DOHH2 (cell line): ENCODE measurements around the gene BICDL2.
"Not testable (repeated sequence)": the region's sequence is repeated elsewhere in the genome, so short reads cannot be mapped to it uniquely, and the experiment has no call there.

Experiments
- H3F3A ChIP-seq: fragments of 200-600 bp; sonication (generic), shearing (Covaris generic); 2 replicates; pipeline ENCODE4 v1.6.0; 2016; ENCODE audit warnings: antibody characterized with exemption, mild to moderate bottlenecking; ENCODE audit not compliant: control insufficient read depth, insufficient read depth
- H3K27ac ChIP-seq: fragments of 200-600 bp; sonication (generic); 2 replicates; pipeline ENCODE4 v1.5.1; 2014; ENCODE audit warnings: low read depth, mild to moderate bottlenecking, low read length, moderate library complexity
- H3K27me3 ChIP-seq: fragments of 200-600 bp; sonication (generic); 2 replicates; pipeline ENCODE4 v1.6.1; 2014; ENCODE audit warnings: mild to moderate bottlenecking, low read length, mixed read lengths; ENCODE audit not compliant: control insufficient read depth
- H3K36me3 ChIP-seq: fragments of 200-600 bp; sonication (generic); 2 replicates; pipeline ENCODE4 v1.6.1; 2014; ENCODE audit warnings: mild to moderate bottlenecking, low read length, moderate library complexity, mixed read lengths; ENCODE audit not compliant: control insufficient read depth
- H3K4me1 ChIP-seq: fragments of 200-600 bp; sonication (generic); 2 replicates; pipeline ENCODE4 v1.6.1; 2014; ENCODE audit warnings: mild to moderate bottlenecking, low read length, mixed read lengths; ENCODE audit not compliant: control insufficient read depth
- H3K4me2 ChIP-seq: fragments of 200-600 bp; sonication (generic); 2 replicates; pipeline ENCODE4 v1.6.0; 2014; ENCODE audit warnings: mild to moderate bottlenecking, low read length, moderate library complexity
- H3K4me3 ChIP-seq: fragments of 200-600 bp; sonication (generic); 2 replicates; pipeline ENCODE4 v1.5.1; 2014; ENCODE audit warnings: mild to moderate bottlenecking, low read length, mixed read lengths
- H3K79me2 ChIP-seq: fragments of 200-600 bp; sonication (generic); 2 replicates; pipeline ENCODE4 v1.6.1; 2014; ENCODE audit warnings: mild to moderate bottlenecking, low read length, mixed read lengths; ENCODE audit not compliant: control insufficient read depth
- H3K9me2 ChIP-seq: fragments of 200-600 bp; sonication (generic); replicated peaks from 2 replicates; pipeline ENCODE4 v1.6.1; 2014; ENCODE audit warnings: mild to moderate bottlenecking, low read length, mixed read lengths; ENCODE audit not compliant: control insufficient read depth
- H3K9me3 ChIP-seq: fragments of 200-600 bp; sonication (generic); 2 replicates; pipeline ENCODE4 v1.6.1; 2014; ENCODE audit warnings: antibody characterized with exemption, low read length, mixed read lengths; ENCODE audit not compliant: control insufficient read depth, insufficient read depth
- H4K20me1 ChIP-seq: fragments of 200-600 bp; sonication (generic); 2 replicates; pipeline ENCODE4 v1.6.0; 2014; ENCODE audit warnings: low read depth, mild to moderate bottlenecking, antibody characterized with exemption, low read length, moderate library complexity; ENCODE audit not compliant: control insufficient read depth, insufficient read depth
- EZH2phosphoT487 ChIP-seq: fragments of 200-600 bp; sonication (generic); IDR thresholded peaks from 2 replicates; pipeline ENCODE4 v1.6.1; 2017; ENCODE audit warnings: borderline replicate concordance, mild to moderate bottlenecking, antibody characterized with exemption, low read length, moderate library complexity, mixed read lengths
- TF ChIP-seq, protein P1 (sequence below): fragments of 200-600 bp; sonication (generic); IDR thresholded peaks from one replicate; pipeline ENCODE4 v1.5.1; 2014; ENCODE audit warnings: antibody characterized with exemption, mild to moderate bottlenecking, low read depth, low read length; ENCODE audit not compliant: poor library complexity, severe bottlenecking

The BICDL2 gene

DNA sequence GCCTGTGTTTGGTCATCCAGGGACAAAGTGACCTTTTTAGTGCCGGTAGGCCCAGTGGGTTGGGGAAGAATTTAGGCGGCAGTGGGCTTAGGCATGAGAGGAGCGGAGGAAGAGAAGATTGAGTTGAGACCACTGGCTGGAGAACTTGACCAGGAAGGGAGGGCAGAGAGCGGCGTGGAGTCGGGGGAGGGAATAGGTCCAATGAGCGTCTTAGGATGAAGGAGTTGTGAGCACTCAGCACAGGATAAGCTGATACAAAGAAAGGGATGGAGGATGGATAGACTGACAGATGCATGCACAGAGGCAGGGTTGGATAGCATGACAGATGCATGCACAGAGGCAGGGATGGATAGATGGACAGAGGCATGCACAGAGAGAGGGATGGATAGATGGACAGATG lies 36.7 kb upstream of the BICDL2 start:
- Histone ChIP-seq H3K4me1 (peaks cover 35% of the 10 kb centered on the region), H3K36me3 (no peaks in the 10 kb centered on the region), H4K20me1 (no peaks in the 10 kb centered on the region), H3F3A (no peaks in the 10 kb centered on the region), H3K79me2 (no peaks in the 10 kb centered on the region), H3K27me3 (no peaks in the 10 kb centered on the region), H3K9me3 (no peaks in the 10 kb centered on the region), H3K9me2 (no peaks in the 10 kb centered on the region), H3K4me2 (no peak overlapping the region), H3K4me3 (no peak overlapping the region), H3K27ac (no peak overlapping the region)
- TF ChIP-seq, protein P1, sequence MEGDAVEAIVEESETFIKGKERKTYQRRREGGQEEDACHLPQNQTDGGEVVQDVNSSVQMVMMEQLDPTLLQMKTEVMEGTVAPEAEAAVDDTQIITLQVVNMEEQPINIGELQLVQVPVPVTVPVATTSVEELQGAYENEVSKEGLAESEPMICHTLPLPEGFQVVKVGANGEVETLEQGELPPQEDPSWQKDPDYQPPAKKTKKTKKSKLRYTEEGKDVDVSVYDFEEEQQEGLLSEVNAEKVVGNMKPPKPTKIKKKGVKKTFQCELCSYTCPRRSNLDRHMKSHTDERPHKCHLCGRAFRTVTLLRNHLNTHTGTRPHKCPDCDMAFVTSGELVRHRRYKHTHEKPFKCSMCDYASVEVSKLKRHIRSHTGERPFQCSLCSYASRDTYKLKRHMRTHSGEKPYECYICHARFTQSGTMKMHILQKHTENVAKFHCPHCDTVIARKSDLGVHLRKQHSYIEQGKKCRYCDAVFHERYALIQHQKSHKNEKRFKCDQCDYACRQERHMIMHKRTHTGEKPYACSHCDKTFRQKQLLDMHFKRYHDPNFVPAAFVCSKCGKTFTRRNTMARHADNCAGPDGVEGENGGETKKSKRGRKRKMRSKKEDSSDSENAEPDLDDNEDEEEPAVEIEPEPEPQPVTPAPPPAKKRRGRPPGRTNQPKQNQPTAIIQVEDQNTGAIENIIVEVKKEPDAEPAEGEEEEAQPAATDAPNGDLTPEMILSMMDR, result no peak
- TF ChIP-seq EZH2phosphoT487, result no peak

DNA sequence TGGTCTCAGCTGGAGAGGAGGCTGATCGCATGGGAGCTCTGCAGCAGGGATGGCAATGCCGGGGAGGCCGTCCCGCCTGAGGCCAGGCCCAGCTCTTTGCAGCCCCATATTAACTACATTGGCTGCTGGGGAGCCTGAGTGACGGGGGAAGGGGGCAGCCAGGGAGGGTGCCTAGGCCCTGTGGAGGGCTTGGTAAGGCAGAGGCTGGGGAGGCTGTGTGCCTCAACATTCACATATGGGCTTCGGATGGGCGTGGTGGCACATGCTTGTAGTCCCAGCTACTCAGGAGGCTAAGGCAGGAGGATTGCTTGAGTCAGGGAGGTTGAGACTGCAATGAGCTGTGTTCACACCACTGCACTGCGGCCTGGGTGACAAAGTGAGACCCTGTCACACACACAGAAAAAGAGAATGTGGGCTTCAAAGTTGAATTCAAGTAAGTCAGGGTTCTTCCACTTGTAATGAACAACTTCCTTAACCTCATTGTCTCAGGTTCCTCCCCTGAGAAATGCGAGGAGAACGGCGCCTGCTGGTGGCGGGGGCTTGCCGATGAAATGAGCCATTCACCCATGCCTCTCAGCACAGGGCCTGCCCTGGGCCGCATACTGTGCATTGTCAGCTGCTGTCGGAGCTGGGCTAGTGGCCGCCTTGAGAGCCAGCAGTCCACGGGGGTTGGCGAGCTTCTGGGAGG lies 36.0 kb upstream of the BICDL2 start:
- not testable (repeated sequence) for H4K20me1 ChIP-seq, H3K27me3 ChIP-seq, H3K4me3 ChIP-seq, H3K27ac ChIP-seq, H3K79me2 ChIP-seq, H3F3A ChIP-seq, H3K4me2 ChIP-seq, H3K36me3 ChIP-seq, H3K9me2 ChIP-seq, H3K9me3 ChIP-seq
- peaks cover 35% of the 10 kb centered on the region for H3K4me1 ChIP-seq

DNA sequence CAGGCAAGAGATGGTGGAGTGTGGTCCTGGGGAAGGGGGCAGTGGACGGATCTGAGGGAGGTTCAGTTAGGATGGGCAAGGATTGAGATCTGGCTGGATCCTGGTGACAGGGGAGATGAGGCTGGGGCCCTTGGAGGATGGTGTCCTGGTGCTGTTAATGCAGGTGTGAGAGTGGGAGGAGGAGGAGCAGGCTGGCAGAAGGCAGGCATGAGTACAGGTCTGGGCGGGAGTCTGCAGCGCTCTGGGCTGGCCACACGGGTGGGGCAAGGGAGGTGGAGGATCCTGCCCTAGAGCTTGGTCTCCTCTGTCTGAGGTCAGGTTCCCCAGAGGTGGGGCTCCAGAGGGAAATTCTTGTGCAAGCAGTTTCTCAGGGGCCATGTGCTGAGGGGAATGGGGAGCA lies 35.4 kb upstream of the BICDL2 start:
- H3K4me1 ChIP-seq, result peaks cover 33% of the 10 kb centered on the region
- H3K4me2 ChIP-seq, H3F3A ChIP-seq, H3K9me2 ChIP-seq, H3K9me3 ChIP-seq, H3K36me3 ChIP-seq, H3K27ac ChIP-seq, H3K27me3 ChIP-seq, H3K4me3 ChIP-seq, H3K79me2 ChIP-seq, H4K20me1 ChIP-seq: not testable (repeated sequence)

DNA sequence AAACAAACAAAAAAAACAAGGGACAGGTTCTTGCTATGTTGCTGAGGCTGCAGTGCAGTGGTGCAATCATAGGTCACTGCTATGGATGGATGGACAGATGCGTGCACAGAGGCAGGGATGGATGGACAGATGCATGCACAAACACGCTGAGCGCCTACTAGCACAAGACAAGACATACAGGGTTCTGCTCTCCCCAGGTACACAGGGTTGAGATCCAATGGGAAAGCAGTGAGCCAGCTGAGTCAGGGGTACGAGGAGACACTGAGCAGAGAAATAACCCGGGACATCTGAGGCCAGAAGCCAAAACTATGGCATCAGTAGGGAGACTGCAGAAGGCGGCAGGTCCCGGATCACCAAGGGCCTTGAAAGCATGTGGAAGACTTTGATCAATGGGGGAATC lies 34.9 kb upstream of the BICDL2 start:
- no peak overlapping the region for H3K4me2 ChIP-seq
- no peaks in the 10 kb centered on the region for H3K9me3 ChIP-seq

More for the DNA sequence above, 34.9 kb upstream of the BICDL2 start:
- Histone ChIP-seq H4K20me1 (no peaks in the 10 kb centered on the region), H3K4me1 (peaks cover 28% of the 10 kb centered on the region), H3K27me3 (no peaks in the 10 kb centered on the region), H3K36me3 (no peaks in the 10 kb centered on the region), H3K4me3 (no peak overlapping the region), H3K79me2 (no peaks in the 10 kb centered on the region), H3F3A (no peaks in the 10 kb centered on the region), H3K9me2 (no peaks in the 10 kb centered on the region), H3K27ac (no peak overlapping the region)
- TF ChIP-seq, protein P1, result no peak
- TF ChIP-seq EZH2phosphoT487, result no peak
